Endometrial microvascular endothelial cells (primary cell): Measurements from ENCODE around the gene GOT1. TPM values are rescaled to one million over a fixed set of nuclear protein-coding genes. Genes with fewer than 3 reads are reported as not detected.

Source experiments
- in situ Hi-C: cut with HindIII; loops from 2 replicates; pipeline ENCODE4 v1.10.0; 2017; ENCODE audit warnings: low sequenced_read_pairs, low pct_unique_long_range_greater_than_20kb; ENCODE audit errors: inconsistent ontology term
- total RNA-seq: library from RNA; depleted of rRNA; stranded (reverse); fragments of >200 nt; gene quantifications from one replicate; pipeline ENCODE4 v1.2.3, GENCODE V29; 2015; ENCODE audit errors: inconsistent ontology term

GOT1 gene
- 29.2 TPM for total RNA-seq

DNA sequence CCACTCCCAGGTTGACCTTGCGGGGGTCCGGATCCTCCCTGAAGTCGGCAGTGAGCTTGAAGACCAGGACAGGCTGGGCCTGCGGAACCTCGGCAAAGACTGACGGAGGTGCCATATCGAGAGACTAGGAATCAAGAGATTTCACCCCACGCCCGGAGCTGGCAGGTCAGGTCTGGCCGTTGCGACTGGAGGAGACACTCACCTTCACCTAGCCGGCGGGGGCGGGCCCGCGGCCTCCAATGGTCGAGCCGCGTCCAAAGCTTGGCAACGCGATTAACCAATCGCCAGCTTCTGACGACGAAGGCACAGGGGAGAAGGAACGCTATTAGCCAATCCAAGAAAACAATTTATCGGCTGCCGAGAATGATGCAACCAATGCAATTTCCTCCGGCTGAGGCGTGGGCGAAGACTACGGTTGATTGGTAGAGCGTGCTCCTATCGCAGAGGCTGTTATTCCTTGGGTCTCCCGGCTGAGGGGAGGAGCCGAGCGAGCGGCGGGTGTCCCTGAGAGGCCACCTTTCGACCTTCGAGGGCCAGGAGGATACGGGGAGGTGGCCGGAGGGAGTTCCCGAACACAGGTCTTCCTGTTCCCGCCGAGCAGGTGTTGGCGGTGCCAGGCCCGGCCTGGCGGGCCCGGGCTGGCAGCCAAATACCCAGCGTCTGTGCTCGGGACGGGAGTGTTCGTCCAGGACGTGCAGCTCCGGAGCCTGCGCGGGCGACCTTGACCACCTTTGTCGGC, at the start of gene GOT1:
GOT1 (minus strand) TSS at position 174 of the 739 bp plus-strand sequence; CDS start at position 115, 59 bp downstream.
- in situ Hi-C loops, result loop anchor here (25.0 kb wide), 2 partner anchors 107 to 182 kb away; partner anchors contain the start of genes NKX2-3 and SLC25A28

DNA sequence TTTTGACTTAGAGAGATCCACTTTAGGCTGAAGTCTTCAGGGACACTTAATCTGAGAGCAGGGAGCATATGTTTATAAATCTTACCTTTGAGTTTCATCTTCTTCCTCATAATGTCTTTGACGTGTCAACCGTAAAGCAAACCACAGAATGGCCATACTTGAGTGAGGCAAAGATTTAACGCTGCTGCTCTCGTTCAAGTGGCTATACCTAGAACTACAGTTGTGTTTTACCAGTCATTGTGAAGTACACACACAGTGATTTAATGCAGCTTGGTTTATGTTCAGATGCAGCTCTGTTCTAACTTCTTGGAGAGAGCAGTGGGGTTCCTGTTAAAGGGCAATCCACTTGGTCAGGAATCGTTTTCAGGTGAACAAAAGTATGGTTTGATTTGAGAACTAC, 39.9 kb upstream of the GOT1 start:
- in situ Hi-C loops, result no loop called here

GRCh38 chr10:99467236-99467999, 37.0 kb upstream of the GOT1 start:
- in situ Hi-C loops, result no loop called here

DNA sequence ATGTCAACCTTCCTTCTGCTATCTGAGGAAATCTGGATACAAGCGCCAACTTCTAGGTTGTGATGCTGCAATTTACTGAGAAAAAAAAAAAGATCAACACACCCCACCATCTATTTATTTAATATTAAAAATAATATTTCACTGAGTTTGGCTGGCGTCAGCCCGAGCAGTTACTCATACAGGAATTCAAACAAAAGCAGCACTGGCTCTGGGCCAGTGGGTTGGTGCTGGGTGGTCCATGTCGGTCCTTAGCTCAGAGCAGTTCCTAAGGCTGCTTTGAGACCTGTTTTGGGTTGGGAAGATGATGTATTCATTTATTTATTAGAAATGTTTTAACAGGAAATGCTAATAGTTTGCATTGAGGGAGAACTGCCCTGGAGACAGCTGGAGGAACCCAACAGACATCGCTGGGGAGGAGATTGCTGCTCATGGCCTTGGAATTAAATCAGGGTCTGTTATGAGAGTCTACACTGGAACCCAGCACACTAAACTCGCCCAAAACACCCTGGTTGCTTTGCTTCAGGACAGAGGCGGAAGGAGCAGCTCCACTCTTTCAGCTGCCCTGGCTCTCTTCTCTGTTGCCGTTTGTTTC, 36.3 kb upstream of the GOT1 start:
- in situ Hi-C loops, result no loop called here

GRCh38 chr10:99461230-99461629, 30.8 kb upstream of the GOT1 start:
- in situ Hi-C loops, result no loop called here

- in situ Hi-C loops, result no loop called here
Observed at GRCh38 chr10:99460070-99460469, 29.6 kb upstream of the GOT1 start.

- in situ Hi-C loops, result no loop called here
Observed at GRCh38 chr10:99459217-99459616, 28.8 kb upstream of the GOT1 start.

- in situ Hi-C loops, result no loop called here
Observed at GRCh38 chr10:99457813-99458212, 27.4 kb upstream of the GOT1 start.

GRCh38 chr10:99456931-99457288, 26.5 kb upstream of the GOT1 start:
- in situ Hi-C loops, result no loop called here

GRCh38 chr10:99456207-99456930, 25.9 kb upstream of the GOT1 start:
- in situ Hi-C loops, result no loop called here

DNA sequence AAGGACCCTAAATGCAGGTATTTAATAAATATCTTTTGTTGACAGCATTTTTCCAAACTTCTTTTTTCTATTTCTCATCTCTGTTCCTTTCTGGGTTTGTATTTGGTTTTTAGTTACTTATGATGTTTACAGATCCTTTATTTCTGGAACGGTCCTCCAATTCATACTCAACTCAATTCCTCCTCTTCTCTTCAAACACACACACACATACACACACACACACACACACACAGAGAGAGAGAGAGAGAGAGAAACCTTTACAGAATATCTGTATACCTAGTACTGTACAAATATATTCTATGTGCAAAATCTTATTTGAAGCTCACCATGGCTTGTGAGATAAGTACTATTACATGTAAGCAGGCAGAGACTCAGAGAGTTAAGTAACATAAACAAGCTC, 21.6 kb upstream of the GOT1 start:
- in situ Hi-C loops, result no loop called here

DNA sequence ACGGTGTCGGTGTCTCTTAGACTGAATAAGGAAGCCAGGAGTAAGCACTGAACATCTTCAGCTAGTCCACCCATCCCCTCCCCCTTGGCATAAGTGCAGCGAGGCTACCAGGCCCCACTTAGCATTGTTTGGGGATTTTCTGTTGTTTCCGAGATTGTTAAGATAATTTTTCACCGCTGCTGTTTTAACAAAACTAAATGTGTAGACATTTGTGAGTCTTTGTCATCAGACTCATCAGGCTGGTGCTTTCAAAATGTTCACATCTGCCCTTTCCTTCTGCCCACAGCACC, 21.0 kb upstream of the GOT1 start:
- in situ Hi-C loops, result no loop called here

- in situ Hi-C loops, result no loop called here
Observed at GRCh38 chr10:99450624-99451498, 20.4 kb upstream of the GOT1 start.

GRCh38 chr10:99450156-99450555, 19.7 kb upstream of the GOT1 start:
- in situ Hi-C loops, result no loop called here

GRCh38 chr10:99449023-99449422, 18.6 kb upstream of the GOT1 start:
- in situ Hi-C loops, result loop anchor here (25.0 kb wide), 2 partner anchors 88 to 163 kb away; partner anchors contain the start of genes NKX2-3 and SLC25A28

GRCh38 chr10:99444383-99445045, 14.1 kb upstream of the GOT1 start:
- in situ Hi-C loops, result loop anchor here (25.0 kb wide), 2 partner anchors 93 to 168 kb away; partner anchors contain the start of genes NKX2-3 and SLC25A28

GRCh38 chr10:99443500-99443899, 13.1 kb upstream of the GOT1 start:
- in situ Hi-C loops, result loop anchor here (25.0 kb wide), 2 partner anchors 94 to 169 kb away; partner anchors contain the start of genes NKX2-3 and SLC25A28

DNA sequence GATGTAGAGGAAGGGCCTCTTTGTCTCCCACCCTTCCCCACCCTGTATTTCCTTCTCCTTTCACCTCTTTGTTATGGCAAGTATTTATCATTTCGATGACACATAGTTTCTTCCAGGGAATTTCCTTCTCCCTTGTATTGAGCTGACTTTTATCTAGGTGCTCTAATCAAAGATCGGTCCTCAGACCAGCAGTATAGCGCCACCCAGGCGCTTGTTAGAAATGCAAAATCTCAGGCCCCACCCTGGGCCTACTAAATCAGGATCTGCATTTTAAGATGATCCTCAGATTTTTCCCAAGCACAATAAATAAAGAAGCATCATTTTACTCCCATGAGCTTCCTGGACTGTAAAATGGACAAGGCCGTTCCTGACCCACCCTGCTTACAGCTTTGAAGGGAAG, 12.0 kb upstream of the GOT1 start:
- in situ Hi-C loops, result loop anchor here (25.0 kb wide), 2 partner anchors 95 to 170 kb away; partner anchors contain the start of genes NKX2-3 and SLC25A28
